Mesothelial cell of epicardium (in vitro differentiated cells): Measurements from ENCODE around the gene PDPN. TPM values are rescaled to one million over a fixed set of nuclear protein-coding genes. Genes with fewer than 3 reads are reported as not detected.

Experiments used
- DNase-seq, 2 experiments: peaks; one replicate each; pipeline ENCODE4 v3.0.0; 2021; ENCODE audit warnings: low spot score in 2 of 2; ENCODE audit not compliant: unreplicated experiment in 2 of 2
- H3K27ac Mint-ChIP-seq: 2 replicates; pipeline ENCODE4 v1.8.0; 2021; ENCODE audit warnings: mixed read lengths
- H3K27me3 Mint-ChIP-seq: 2 replicates; pipeline ENCODE4 v1.8.0; 2021; ENCODE audit warnings: low read depth, mixed read lengths
- H3K36me3 Mint-ChIP-seq: 2 replicates; pipeline ENCODE4 v1.8.0; 2021; ENCODE audit warnings: mixed read lengths
- H3K4me1 Mint-ChIP-seq: 2 replicates; pipeline ENCODE4 v1.8.0; 2021; ENCODE audit warnings: mixed read lengths
- H3K4me3 Mint-ChIP-seq: 2 replicates; pipeline ENCODE4 v1.8.0; 2021; ENCODE audit warnings: mild to moderate bottlenecking, moderate library complexity, mixed read lengths
- H3K9me3 Mint-ChIP-seq: 2 replicates; pipeline ENCODE4 v1.8.0; 2021; ENCODE audit warnings: mixed read lengths
- total RNA-seq: library from RNA; stranded (reverse); gene quantifications from 3 replicates; pipeline ENCODE4 v1.2.1, GENCODE V29; 2021
- TF ChIP-seq, protein P1 (sequence below): fragments of 200-600 bp; sonication (generic); IDR thresholded peaks from one replicate; pipeline ENCODE4 v1.5.0; 2021; ENCODE audit warnings: antibody characterized with exemption; ENCODE audit not compliant: unreplicated experiment

Gene PDPN
- total RNA-seq, 1 donor from 2014 or later = 105 TPM

DNA sequence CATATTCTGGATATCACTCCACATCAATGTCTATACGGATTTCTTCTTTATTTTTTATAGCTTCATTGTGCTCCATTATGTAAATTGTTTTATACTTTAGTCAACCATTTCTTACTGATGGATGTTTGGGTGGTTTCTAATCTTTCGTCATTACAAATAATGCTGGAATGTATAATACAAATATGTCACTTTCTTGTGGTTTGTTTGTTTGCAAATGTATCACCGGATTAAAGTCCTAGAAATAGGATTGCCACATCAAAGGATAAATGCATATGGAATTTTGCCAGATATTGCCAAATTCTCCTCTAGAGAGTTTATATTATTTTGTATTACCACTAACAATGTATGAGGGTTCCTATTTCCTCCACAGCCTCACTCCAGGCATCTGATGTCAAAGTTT, 67.6 kb downstream of the PDPN start:
- H3K9me3 Mint-ChIP-seq = peaks cover 8% of the 10 kb centered on the region
- no peaks in the 10 kb centered on the region for H3K4me1 Mint-ChIP-seq
- TF ChIP-seq, protein P1, sequence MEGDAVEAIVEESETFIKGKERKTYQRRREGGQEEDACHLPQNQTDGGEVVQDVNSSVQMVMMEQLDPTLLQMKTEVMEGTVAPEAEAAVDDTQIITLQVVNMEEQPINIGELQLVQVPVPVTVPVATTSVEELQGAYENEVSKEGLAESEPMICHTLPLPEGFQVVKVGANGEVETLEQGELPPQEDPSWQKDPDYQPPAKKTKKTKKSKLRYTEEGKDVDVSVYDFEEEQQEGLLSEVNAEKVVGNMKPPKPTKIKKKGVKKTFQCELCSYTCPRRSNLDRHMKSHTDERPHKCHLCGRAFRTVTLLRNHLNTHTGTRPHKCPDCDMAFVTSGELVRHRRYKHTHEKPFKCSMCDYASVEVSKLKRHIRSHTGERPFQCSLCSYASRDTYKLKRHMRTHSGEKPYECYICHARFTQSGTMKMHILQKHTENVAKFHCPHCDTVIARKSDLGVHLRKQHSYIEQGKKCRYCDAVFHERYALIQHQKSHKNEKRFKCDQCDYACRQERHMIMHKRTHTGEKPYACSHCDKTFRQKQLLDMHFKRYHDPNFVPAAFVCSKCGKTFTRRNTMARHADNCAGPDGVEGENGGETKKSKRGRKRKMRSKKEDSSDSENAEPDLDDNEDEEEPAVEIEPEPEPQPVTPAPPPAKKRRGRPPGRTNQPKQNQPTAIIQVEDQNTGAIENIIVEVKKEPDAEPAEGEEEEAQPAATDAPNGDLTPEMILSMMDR = no peak
- H3K27me3 Mint-ChIP-seq = no peaks in the 10 kb centered on the region
- H3K27ac Mint-ChIP-seq = no peak overlapping the region
- no peak overlapping the region for H3K4me3 Mint-ChIP-seq
- no peaks in the 10 kb centered on the region for H3K36me3 Mint-ChIP-seq
- no peak for DNase-seq

DNA sequence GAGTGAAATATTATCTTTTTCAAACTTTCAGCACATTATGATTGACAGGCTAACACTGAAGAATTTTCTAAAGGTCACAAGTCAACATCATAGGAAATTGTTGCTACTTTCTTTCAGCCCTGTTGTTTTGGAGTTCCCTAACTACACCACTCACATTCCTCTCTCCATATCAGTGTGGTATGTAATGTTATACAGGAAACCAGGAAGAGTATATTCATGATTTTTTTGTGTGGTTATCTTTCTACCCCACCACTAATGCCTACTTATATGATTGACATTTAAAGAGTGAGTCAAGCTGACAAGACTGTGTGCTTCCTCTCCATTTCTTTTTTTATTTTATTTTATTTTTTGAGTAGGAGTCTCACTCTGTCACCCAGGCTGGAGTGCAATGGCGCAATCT, 68.6 kb downstream of the PDPN start:
- TF ChIP-seq, protein P1 = no peak
- Mint-ChIP-seq H3K36me3 (no peaks in the 10 kb centered on the region), H3K27me3 (no peaks in the 10 kb centered on the region), H3K27ac (no peak overlapping the region), H3K4me1 (no peaks in the 10 kb centered on the region), H3K4me3 (no peak overlapping the region), H3K9me3 (peaks cover 8% of the 10 kb centered on the region)
- no peak for DNase-seq

DNA sequence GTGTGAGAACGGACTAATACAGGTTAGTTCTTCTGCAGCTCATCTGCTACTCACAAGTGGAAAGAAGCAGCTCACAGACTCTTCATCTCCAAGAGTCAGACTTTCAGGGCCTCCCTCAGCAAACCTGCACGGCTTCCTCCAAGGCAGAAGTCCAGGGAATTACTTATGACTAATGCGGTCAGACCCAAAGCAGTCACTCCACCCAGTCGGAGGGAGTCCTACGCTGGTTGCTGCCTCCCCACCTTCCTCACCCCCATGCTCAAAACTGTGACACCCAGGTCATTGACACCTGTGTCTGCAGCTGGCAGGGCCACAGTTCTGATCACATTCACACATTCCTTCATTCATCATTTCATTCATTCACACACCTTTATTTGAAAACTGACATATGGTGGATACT, 77.9 kb downstream of the PDPN start:
- Mint-ChIP-seq H3K9me3 (peaks cover 4% of the 10 kb centered on the region), H3K36me3 (peaks cover 3% of the 10 kb centered on the region), H3K27me3 (no peaks in the 10 kb centered on the region), H3K4me3 (no peak overlapping the region), H3K27ac (no peak overlapping the region), H3K4me1 (no peaks in the 10 kb centered on the region)
- TF ChIP-seq, protein P1 = no peak
- DNase-seq = no peak

DNA sequence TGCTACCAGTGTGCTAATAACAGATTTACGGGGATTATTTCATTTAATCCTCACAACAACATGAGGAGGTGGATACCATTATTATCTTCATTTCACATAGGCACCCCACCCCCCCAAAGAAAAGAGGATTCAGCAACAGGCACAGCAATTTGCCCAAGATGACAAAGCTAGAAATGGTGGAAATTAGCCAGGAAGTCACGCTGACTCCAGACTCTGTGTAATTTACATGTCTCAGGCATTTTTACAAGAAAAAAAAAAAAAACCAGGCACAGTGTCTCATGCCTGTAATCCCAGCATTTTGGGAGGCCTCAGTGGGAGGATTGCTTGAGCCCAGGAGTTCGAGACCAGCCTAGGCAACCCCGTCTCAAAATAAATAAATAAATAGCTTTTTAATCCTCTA, 78.9 kb downstream of the PDPN start:
- Mint-ChIP-seq H3K9me3 (peaks cover 4% of the 10 kb centered on the region), H3K27me3 (no peaks in the 10 kb centered on the region)
- no peak for DNase-seq

DNA sequence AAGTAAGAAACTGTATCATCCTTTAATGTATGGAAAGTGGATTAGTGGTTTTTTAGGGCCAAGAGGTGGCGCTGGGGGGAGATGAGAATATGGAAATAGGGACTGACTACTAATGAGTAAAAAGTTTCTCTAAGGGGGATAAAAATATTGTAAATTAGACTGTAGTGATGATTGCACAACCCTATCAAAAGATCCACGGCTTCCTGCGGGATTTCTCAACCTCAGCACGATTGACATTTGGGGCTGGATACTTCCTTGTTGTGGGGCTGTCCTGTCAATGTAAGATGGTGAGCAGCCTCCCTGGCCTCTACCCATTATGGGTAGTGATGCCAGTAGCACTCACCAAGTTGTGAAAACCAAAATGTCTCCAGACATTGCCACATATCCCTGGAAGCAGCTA, 80.3 kb downstream of the PDPN start:
- no peak for DNase-seq
- TF ChIP-seq, protein P1 = no peak
- H3K4me1 Mint-ChIP-seq = no peaks in the 10 kb centered on the region
- H3K36me3 Mint-ChIP-seq = peaks cover 3% of the 10 kb centered on the region
- H3K27me3 Mint-ChIP-seq = no peaks in the 10 kb centered on the region
- H3K4me3 Mint-ChIP-seq = no peak overlapping the region
- peaks cover 4% of the 10 kb centered on the region for H3K9me3 Mint-ChIP-seq
- no peak overlapping the region for H3K27ac Mint-ChIP-seq

More for the DNA sequence above, 78.9 kb downstream of the PDPN start:
- peaks cover 3% of the 10 kb centered on the region for H3K36me3 Mint-ChIP-seq
- TF ChIP-seq, protein P1 = no peak
- no peaks in the 10 kb centered on the region for H3K4me1 Mint-ChIP-seq
- H3K27ac Mint-ChIP-seq = no peak overlapping the region
- H3K4me3 Mint-ChIP-seq = no peak overlapping the region

DNA sequence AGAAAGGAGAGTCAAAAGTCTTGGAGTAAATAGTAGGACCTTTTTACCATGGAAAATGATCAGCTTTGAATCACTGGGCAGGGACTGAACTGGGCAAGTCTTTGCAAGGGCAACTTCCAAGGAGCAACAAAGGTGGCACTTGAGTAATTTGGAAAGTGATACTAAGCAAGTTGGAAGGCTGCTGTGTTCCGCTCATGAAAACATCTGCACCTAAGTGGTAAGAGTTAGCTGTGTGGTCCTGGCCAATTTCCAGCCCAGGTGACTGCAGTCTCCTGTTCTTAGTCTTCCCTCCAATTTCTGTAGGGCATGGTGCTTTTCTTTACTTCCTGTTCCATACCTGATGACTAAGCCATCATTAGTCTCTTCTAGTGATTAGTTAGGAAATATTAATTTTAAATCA, 80.8 kb downstream of the PDPN start:
- Mint-ChIP-seq H3K27ac (no peak overlapping the region), H3K27me3 (no peaks in the 10 kb centered on the region), H3K9me3 (peaks cover under 1% of the 10 kb centered on the region), H3K4me3 (no peak overlapping the region), H3K4me1 (no peaks in the 10 kb centered on the region), H3K36me3 (peaks cover under 1% of the 10 kb centered on the region)
- TF ChIP-seq, protein P1 = no peak
- no peak for DNase-seq
